Parathyroid adenoma (tissue), 2 donors: Measurements from ENCODE around the gene ALS2CL.

Experiments used
- H2AFZ ChIP-seq: fragments of 300-600 bp; sonication (generic); one replicate; pipeline ENCODE4 v1.7.0; 2017; ENCODE audit warnings: antibody characterized with exemption, mild to moderate bottlenecking
- H3K27ac ChIP-seq: fragments of 300-600 bp; sonication (generic); one replicate; pipeline ENCODE4 v1.7.0; 2017
- H3K27me3 ChIP-seq: fragments of 300-600 bp; sonication (generic); one replicate; pipeline ENCODE4 v1.7.0; 2017; ENCODE audit warnings: low read length; ENCODE audit not compliant: control insufficient read depth, insufficient read depth
- H3K36me3 ChIP-seq: fragments of 300-600 bp; sonication (generic); one replicate; pipeline ENCODE4 v1.7.0; 2017; ENCODE audit warnings: low read length; ENCODE audit not compliant: control insufficient read depth, insufficient read depth
- H3K4me1 ChIP-seq: fragments of 300-600 bp; sonication (generic); one replicate; pipeline ENCODE4 v1.7.0; 2017; ENCODE audit warnings: control low read depth
- H3K4me2 ChIP-seq: fragments of 300-600 bp; sonication (generic); one replicate; pipeline ENCODE4 v1.7.0; 2017; ENCODE audit warnings: low read length
- H3K4me3 ChIP-seq: fragments of 300-600 bp; sonication (generic); one replicate; pipeline ENCODE4 v1.7.0; 2017; ENCODE audit warnings: low read depth, low read length
- H3K79me2 ChIP-seq: fragments of 300-600 bp; sonication (generic); one replicate; pipeline ENCODE4 v1.7.0; 2017; ENCODE audit warnings: control low read depth
- H3K9ac ChIP-seq: fragments of 300-600 bp; sonication (generic); one replicate; pipeline ENCODE4 v1.7.0; 2017; ENCODE audit warnings: mild to moderate bottlenecking
- H3K9me3 ChIP-seq: fragments of 300-600 bp; sonication (generic); one replicate; pipeline ENCODE4 v1.7.0; 2017; ENCODE audit warnings: low read length; ENCODE audit not compliant: control insufficient read depth
- CTCF ChIP-seq: fragments of 300-600 bp; sonication (generic); IDR thresholded peaks from one replicate; pipeline ENCODE4 v1.7.0; 2017; ENCODE audit warnings: antibody characterized with exemption, mild to moderate bottlenecking
- donor health status: primary hyperparathyroidism.

The ALS2CL gene

GRCh38 chr3:46640927-46641326 lies 52.6 kb downstream of the ALS2CL start:
- Histone ChIP-seq H3K4me1 (no peaks in the 10 kb centered on the region), H3K9ac (no peak overlapping the region), H3K9me3 (no peaks in the 10 kb centered on the region), H3K79me2 (no peaks in the 10 kb centered on the region), H2AFZ (no peak overlapping the region), H3K36me3 (no peaks in the 10 kb centered on the region), H3K4me3 (no peak overlapping the region), H3K27ac (no peak overlapping the region), H3K4me2 (no peak overlapping the region), H3K27me3 (no peaks in the 10 kb centered on the region)
- no peak for TF ChIP-seq CTCF

GRCh38 chr3:46639221-46639620 lies 54.3 kb downstream of the ALS2CL start:
- H3K27me3 ChIP-seq: no peaks in the 10 kb centered on the region
- no peak overlapping the region for H2AFZ ChIP-seq
- H3K4me3 ChIP-seq: no peak overlapping the region
- no peak overlapping the region for H3K4me2 ChIP-seq
- H3K36me3 ChIP-seq: no peaks in the 10 kb centered on the region
- no peak for TF ChIP-seq CTCF
- no peak overlapping the region for H3K9ac ChIP-seq
- no peaks in the 10 kb centered on the region for H3K4me1 ChIP-seq
- no peaks in the 10 kb centered on the region for H3K9me3 ChIP-seq
- no peak overlapping the region for H3K27ac ChIP-seq
- no peaks in the 10 kb centered on the region for H3K79me2 ChIP-seq

- no peak for TF ChIP-seq CTCF
- no peak overlapping the region for H3K4me2 ChIP-seq
- H2AFZ ChIP-seq: no peak overlapping the region
- H3K9ac ChIP-seq: no peak overlapping the region
- peaks cover 3% of the 10 kb centered on the region for H3K4me1 ChIP-seq
- H3K9me3 ChIP-seq: no peaks in the 10 kb centered on the region
- H3K79me2 ChIP-seq: no peaks in the 10 kb centered on the region
- H3K27ac ChIP-seq: no peak overlapping the region
- H3K4me3 ChIP-seq: no peak overlapping the region
- H3K27me3 ChIP-seq: no peaks in the 10 kb centered on the region
- no peaks in the 10 kb centered on the region for H3K36me3 ChIP-seq
Observed at GRCh38 chr3:46634856-46635255, 58.6 kb downstream of the ALS2CL start.

GRCh38 chr3:46632792-46633191 lies 60.7 kb downstream of the ALS2CL start:
- H3K9ac ChIP-seq: no peak overlapping the region
- H3K27ac ChIP-seq: no peak overlapping the region
- no peak overlapping the region for H3K4me3 ChIP-seq
- no peaks in the 10 kb centered on the region for H3K79me2 ChIP-seq
- H3K27me3 ChIP-seq: no peaks in the 10 kb centered on the region
- TF ChIP-seq CTCF: no peak
- no peak overlapping the region for H2AFZ ChIP-seq
- H3K9me3 ChIP-seq: no peaks in the 10 kb centered on the region
- H3K4me2 ChIP-seq: no peak overlapping the region
- no peaks in the 10 kb centered on the region for H3K36me3 ChIP-seq
- peaks cover 3% of the 10 kb centered on the region for H3K4me1 ChIP-seq

GRCh38 chr3:46629551-46630517 lies 63.6 kb downstream of the ALS2CL start:
- Histone ChIP-seq H3K36me3 (no peaks in the 10 kb centered on the region), H3K9me3 (no peaks in the 10 kb centered on the region), H3K4me2 (peak overlapping the region; percentile 52), H2AFZ (peak overlapping the region; percentile 93), H3K27me3 (no peaks in the 10 kb centered on the region), H3K79me2 (no peaks in the 10 kb centered on the region), H3K4me1 (peaks cover 3% of the 10 kb centered on the region), H3K27ac (no peak overlapping the region), H3K4me3 (no peak overlapping the region), H3K9ac (no peak overlapping the region)
- peak; percentile 97 for TF ChIP-seq CTCF
